Stimulated activated CD8-positive, alpha-beta memory T cell treated with anti-CD3 and anti-CD28 coated beads, Interleukin-7, amount 100 ng/mL, for 1 hour (primary cell): ENCODE measurements around the gene RGS12.

Experiments used
- DNase-seq, 2 donors: peaks; one replicate each; pipeline ENCODE4 v3.0.0-alpha.2; 2020; ENCODE audit warnings: low read depth in 2 of 2

The RGS12 gene

GRCh38 chr4:3308691-3309090, 15.9 kb downstream of the RGS12 start:
- no peak for DNase-seq

- no peak for DNase-seq
Observed at GRCh38 chr4:3310301-3311094, 17.7 kb downstream of the RGS12 start.

- DNase-seq = no peak
Observed at GRCh38 chr4:3311095-3311372, 18.2 kb downstream of the RGS12 start.

GRCh38 chr4:3311489-3312171, 18.8 kb downstream of the RGS12 start:
- DNase-seq = no peak

- no peak for DNase-seq
Observed at GRCh38 chr4:3312362-3312761, 19.5 kb downstream of the RGS12 start.

GRCh38 chr4:3313139-3313538, 20.3 kb downstream of the RGS12 start:
- no peak for DNase-seq

GRCh38 chr4:3313556-3314228, 20.9 kb downstream of the RGS12 start:
- no peak for DNase-seq

GRCh38 chr4:3314706-3315260, 22.0 kb downstream of the RGS12 start:
- DNase-seq = no peak

- no peak for DNase-seq
Observed at GRCh38 chr4:3315566-3315965, 22.7 kb downstream of the RGS12 start.

GRCh38 chr4:3316146-3316545, 23.3 kb downstream of the RGS12 start:
- DNase-seq = no peak

- no peak for DNase-seq
Observed at GRCh38 chr4:3317011-3317655, 24.3 kb downstream of the RGS12 start.

GRCh38 chr4:3317656-3318211, 24.9 kb downstream of the RGS12 start:
- no peak for DNase-seq

GRCh38 chr4:3318561-3319021, 25.8 kb downstream of the RGS12 start:
- no peak for DNase-seq

GRCh38 chr4:3320361-3321023, 27.7 kb downstream of the RGS12 start:
- no peak for DNase-seq

- no peak for DNase-seq
Observed at GRCh38 chr4:3321295-3321889, 28.6 kb downstream of the RGS12 start.

GRCh38 chr4:3322059-3322550, 29.3 kb downstream of the RGS12 start:
- no peak for DNase-seq

- no peak for DNase-seq
Observed at GRCh38 chr4:3323071-3323481, 30.3 kb downstream of the RGS12 start.

GRCh38 chr4:3324093-3324815, 31.4 kb downstream of the RGS12 start:
- DNase-seq = no peak

GRCh38 chr4:3328814-3329663, 36.2 kb downstream of the RGS12 start:
- DNase-seq = no peak
